Parietal lobe (tissue), 2 donors: Measurements from ENCODE around the gene SMARCC1. TPM values are rescaled to one million over a fixed set of nuclear protein-coding genes. Genes with fewer than 3 reads are reported as not detected.

Experiments used
- small RNA-seq: library from RNA; depleted of rRNA; stranded (forward); fragments of <200 nt; gene quantifications from one replicate; pipeline ENCODE3, GENCODE V24; 2014; ENCODE audit warnings: low replicate concordance
- total RNA-seq: library from RNA; depleted of rRNA; stranded (reverse); fragments of >200 nt; gene quantifications from one replicate; pipeline ENCODE4 v1.2.3, GENCODE V29; 2014

Gene SMARCC1
- total RNA-seq, result 128 TPM

GRCh38 chr3:47781685-47782445 is at the start of gene SMARCC1:
SMARCC1 (minus strand) TSS chr3:47781893; CDS start chr3:47781797, 96 bp downstream.

GRCh38 chr3:47802734-47803479 is 21.2 kb upstream of the SMARCC1 start, which contains the start of gene DHX30:
DHX30 (plus strand) TSS chr3:47803138; CDS start chr3:47810684, 7,546 bp downstream.

GRCh38 chr3:47578691-47579632 is 202.7 kb downstream of the SMARCC1 start, which contains the start of gene CSPG5:
CSPG5 (minus strand) TSS chr3:47578865; CDS start chr3:47578693, 172 bp downstream.

Small RNA genes within 50 kb of the gene (small RNA-seq; reads per million reads assigned to genes)
- gene RF02271 (not detected), gene RN7SL870P (not detected)

Other genes starting within 250 kb of the SMARCC1 start
- 102 TPM for gene CSPG5, start 203.0 kb downstream of the SMARCC1 start, total RNA-seq
- gene DHX30, start 21.2 kb upstream of the SMARCC1 start, total RNA-seq, result 98.9 TPM
- gene MAP4, start 234.5 kb upstream of the SMARCC1 start, total RNA-seq, result 200 TPM